RPMI7951 (cell line): ENCODE data around the gene TSHZ2. TPM values are rescaled to one million over a fixed set of nuclear protein-coding genes. Genes with fewer than 3 reads are reported as not detected.
"Not testable (repeated sequence)": the region's sequence is repeated elsewhere in the genome, so short reads cannot be mapped to it uniquely, and the experiment has no call there.

Source experiments
- DNase-seq: peaks from one replicate; pipeline ENCODE4 v3.0.0-alpha.2; 2012; ENCODE audit warnings: low read depth
- total RNA-seq: library from RNA; depleted of rRNA; stranded (reverse); fragments of >200 nt; shearing (Covaris generic); gene quantifications from 2 replicates; pipeline ENCODE4 v1.2.3, GENCODE V29; 2014

Gene TSHZ2
- total RNA-seq, 1 experiment from 2014 or later, result 0.12 TPM

DNA sequence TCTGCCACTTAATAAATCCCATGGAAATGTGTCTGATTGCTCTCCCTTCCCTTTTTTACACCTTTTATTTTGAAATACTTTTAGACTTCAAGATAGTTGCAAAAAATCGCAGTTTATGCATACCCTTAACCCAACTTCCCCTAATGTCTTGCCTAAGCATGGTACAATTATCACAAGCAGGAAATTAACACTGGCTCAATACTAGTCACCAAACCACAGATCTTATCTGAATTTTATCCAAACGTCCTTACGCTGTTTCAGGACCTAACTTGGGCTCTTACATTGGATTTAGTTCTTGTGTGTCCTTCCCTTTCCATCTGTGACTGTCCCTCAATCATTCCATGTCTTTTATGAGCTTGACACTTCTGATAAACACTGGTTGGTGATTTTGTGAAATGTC, 475.2 kb downstream of the TSHZ2 start:
- no peak for DNase-seq

DNA sequence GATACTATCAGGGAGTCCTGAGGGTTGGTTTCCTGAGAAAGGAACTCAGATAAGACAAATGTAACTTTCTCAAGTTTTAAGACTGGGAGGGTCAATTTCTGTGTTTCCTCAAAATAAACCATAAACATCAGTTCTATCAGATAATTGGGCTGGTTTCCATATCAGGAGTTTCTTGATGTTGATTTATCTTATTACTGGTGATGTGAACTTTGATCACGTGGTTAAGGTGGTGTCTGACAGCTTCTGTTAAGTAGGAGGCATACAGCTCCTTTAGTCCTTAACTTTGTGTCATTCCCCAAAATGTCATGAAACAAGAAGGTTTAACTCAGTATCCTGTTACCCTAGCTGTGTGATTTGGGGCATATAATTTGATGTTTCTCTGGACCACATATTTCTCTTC, 476.3 kb downstream of the TSHZ2 start:
- DNase-seq, result no peak

DNA sequence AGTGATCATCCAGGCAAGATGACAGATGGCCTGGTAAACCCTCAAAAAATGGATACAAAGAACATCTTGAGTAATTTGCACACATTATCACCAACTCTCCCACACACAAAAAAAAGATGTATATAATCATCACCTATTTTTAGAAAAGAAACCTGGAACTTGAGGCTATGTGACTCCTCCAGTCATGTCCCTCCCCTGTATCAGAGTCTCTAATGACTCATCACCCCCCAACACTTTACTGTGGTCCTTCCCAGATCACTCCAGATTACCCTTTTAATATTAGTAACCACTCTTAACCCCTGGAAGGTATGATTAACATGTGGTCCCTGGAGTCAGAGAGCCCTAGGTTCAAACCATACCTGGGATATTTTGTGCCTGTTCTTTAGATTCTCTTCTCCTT, 476.7 kb downstream of the TSHZ2 start:
- no peak for DNase-seq

DNA sequence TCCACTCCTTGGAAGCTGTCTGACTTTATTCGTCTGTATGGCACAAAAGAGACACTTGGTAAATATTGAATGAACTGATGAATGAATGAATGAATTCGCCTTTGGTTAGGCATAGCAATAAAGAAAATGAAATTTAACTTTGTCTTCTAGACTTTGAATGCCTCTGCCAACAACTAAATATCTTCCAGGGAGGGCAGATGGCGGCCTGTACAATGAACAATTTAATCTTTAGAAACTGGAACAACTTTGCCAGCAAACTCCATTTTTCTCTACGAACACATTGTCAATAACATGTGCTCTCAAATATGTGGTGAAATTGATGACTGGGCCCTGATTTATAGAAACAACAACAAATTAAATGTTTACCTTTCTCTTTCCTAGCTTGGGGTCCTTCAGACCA, 480.9 kb downstream of the TSHZ2 start:
- no peak for DNase-seq

DNA sequence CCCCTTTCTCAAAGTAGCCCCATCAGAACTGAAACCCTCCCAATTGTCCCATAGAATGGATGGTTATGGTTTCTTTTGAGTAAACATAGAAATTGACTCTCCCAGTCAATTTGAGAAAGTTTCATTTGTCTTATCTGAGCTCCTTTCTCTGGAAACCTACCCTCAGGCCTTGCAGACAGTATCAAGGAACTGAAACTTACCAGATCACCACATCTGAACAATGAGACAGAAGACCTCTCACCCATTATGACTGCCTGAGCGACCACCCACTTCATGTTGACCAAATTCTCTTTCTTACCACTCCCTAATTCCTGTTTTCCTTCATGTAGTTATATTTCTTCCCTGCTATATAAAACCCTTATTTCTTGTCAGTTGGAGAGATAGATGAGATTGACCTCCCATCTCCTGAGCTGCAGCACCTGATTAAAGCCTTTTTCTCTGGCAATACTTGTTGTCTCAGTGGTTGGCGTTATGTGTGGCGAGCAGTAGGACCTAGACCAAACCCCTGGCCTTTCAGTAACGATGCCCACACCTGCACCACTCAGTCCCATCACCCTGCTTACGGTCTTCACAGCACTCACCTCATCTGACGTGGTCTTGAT, 482.6 kb downstream of the TSHZ2 start:
- no peak for DNase-seq

DNA sequence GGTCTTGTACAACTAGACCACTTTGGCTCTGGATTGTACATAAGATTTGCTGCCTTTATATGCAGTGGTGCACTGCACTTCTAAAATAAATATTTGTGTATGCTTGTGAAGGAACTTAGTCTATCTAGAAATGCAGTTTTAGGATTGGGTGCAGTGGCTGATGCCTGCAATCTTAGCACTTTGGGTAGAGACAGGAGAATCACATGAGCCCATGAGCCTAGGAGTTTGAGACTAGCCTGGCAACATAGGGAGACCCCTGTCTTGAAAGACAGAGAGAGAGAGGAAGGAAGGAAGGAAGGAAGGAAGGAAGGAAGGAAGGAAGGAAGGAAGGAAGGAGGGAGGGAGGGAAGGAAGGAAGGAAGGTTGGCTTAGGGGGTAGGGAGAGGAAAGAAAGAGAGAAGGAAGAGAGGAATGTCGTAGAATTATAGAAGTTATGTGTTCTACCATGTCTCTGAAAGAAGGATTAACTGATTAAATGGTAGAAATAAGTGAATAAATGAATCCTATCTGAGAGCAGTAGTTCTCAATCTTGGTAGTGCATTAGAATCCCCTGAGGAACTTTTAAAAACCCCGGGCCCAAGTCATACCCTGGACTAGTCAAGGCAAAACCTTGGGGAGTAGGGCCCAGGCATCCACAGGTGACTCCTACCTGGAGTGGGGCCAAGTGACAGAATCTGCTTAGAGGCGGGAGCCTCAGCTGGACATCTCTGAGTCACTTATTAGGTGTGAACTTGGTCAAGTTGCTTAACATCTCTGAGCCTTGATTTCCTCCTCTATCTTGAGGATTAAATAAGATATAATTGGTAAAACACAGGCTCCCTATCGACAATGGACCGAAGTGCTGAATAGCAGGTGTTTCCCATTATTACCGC, 491.2 kb downstream of the TSHZ2 start:
- no peak for DNase-seq

DNA sequence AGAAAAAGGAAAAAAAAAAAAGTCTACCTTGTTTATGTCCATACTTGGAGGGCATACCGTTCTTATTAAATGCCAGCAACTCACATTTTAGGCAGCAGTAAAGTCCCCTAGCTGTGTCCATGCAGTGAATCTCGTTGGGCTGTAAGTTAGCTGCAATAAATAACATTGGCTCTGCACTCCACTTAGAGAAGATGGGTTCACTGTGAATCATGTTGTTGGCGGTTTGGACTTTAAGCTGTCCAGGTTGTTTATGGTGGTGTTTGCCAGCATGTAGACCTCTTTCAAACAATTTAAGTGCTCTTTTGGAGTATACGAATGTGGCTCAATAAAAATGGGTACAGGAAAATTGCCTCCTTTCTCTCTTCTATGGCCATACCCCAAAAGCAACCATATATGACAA, 494.1 kb downstream of the TSHZ2 start:
- DNase-seq, result no peak

DNA sequence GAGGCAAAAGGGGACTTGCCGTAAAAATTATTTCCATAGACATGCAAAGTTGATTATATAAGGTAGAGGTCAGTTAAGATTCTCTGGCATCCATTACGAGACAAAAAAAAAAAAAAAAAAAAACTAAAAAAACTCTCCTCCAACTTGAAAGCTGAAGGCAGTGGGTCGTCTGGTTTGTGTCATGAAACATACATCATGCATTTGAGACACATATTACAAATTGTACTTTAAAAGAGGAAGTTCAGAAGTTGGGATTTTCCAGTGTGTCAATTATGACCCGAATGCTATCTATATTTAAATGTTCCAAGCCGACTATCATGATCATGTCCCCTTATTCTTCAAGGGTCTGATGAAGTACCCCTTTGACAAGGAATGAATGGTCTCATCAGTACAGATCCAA, 496.4 kb downstream of the TSHZ2 start:
- DNase-seq, result no peak

DNA sequence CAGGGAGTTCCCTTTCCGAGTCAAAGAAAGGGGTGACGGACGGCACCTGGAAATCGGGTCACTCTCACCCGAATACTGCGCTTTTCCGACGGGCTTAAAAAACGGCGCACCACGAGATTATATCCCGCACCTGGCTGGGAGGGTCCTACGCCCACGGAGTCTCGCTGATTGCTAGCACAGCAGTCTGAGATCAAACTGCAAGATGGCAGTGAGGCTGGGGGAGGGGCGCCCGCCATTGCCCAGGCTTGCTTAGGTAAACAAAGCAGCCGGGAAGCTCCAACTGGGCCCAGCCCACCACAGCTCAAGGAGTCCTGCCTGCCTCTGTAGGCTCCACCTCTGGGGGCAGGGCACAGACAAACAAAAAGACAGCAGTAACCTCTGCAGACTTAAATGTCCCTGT, 500.7 kb downstream of the TSHZ2 start:
- not testable (repeated sequence) for DNase-seq

DNA sequence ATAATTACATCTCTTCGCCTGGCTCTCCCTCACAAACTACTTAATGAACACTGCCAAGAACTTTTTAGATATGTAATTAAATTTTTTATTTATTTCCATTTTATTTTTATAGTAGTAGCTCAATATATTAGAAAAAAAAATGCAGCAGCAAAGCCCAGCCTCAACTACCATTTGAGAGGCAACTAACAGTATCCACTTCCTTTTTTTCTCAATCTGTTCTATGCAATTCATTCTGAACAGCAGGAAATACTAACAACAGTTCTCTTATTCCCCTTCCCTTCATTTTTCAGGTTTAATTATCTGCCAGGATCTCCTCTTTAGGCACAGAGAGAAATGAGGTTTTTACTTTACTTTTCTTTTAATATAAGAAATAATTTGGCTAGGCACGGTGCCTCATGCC, 508.8 kb downstream of the TSHZ2 start:
- no peak for DNase-seq

DNA sequence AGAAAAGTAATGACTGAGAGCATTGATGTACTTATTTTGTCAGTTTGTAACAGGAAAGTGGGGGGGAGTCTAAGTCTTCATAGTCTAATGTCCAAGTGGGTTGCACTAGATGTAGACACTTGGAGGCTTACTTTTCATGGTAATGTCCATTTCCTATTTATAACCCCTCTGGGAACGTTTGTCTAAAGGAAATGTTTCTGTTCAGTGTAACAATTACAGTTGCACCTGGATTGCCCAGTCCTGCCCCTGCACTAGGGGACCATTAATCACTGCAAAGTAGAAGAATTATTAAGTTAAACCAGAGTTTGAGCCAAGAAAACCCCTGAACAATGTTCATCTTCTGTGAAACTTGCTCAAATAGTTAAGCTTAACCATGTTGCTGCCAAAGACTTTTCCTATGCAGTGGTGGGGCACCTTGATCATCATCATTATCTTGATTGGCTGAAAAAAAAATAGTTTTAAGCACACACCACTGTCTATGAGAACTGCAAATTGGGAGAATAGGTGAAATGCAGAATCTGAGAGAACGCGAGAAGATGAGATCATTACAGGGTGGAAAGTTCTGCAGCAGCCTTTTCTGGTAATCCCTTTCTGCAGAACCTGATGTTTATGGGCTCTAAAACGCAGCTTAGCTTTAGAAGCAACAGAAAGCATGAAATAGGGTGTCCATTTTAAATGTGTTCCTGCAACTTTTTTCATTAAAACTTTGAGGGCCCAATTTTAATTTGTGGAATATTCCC, 515.5 kb downstream of the TSHZ2 start:
- no peak for DNase-seq

DNA sequence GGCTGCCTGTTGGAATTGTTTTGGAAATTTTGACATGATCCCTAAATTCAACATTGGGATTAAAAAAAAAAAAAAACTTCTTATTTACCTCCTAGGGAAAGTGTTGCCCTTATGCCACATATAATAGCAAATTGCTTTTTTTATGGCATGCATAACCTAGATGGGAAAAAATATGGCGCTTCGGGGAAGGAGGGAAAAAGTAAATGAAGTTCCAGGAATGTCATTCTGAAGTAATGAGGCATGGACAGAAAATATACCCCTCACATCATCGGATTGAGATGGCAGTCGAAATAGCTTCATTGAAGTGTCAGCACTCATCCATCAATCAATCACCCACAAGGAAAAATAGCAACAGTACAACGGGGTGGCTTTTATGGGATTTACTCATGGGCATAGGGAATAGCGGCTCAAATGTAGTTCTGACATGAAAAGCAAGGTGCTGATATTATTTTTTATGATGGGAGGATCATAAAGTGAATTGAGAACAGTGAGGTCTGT, 516.7 kb downstream of the TSHZ2 start:
- DNase-seq, result no peak

DNA sequence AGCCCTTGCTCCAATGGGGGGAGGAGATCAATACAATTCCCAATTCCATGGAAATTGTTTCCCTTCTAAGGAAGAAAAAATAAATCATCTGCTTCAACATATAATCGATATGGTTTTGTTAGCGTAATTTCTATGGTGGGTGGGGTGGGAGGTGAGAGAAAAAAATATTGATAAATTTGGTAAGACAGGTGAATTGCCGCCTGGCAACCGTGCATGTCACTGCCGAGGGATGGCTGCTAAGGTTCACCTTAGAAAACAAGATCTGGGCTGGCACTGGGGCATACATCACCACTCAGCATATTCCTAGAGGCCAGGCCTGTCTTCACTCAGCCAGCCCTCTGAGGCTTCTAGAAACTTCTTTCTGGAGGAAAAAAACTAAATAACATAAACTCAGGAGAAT, 517.4 kb downstream of the TSHZ2 start:
- DNase-seq, result no peak

DNA sequence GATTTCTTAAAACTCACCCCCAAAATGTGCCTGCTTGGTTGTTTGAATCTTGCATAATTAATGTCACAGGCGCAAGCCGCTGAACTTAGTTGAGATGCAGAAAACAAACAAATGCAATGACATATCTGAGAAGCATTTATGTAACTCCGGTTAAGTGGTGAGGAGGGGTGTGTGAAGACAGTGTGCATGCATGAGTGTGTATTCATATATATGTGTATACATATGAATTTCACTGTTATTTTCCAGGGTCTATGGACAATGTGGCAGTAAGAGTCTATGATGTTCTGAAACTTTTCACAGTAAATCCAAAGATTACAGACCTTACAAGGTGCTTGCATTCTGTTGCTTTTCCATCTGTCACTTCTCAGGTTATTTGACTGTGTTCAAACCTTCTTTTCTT, 518.5 kb downstream of the TSHZ2 start:
- no peak for DNase-seq

DNA sequence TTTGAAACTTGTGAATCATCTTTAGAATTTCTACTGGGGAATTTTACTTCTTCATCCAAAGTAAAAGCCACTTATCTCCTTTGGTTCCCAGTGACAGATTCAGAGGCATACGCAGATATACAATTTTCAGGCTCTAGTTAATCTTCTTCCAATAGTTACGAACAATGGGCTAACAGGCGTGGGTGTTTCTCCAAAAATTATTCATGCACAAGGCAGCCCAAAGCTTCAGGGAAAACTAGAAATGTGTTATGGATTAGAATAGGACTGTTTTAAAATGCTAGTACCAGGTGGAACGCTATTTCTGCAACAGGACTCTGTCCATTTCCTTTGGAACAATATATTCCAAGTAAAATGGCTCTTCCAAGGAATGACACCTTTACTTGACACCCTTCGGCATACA, 519.3 kb downstream of the TSHZ2 start:
- no peak for DNase-seq

DNA sequence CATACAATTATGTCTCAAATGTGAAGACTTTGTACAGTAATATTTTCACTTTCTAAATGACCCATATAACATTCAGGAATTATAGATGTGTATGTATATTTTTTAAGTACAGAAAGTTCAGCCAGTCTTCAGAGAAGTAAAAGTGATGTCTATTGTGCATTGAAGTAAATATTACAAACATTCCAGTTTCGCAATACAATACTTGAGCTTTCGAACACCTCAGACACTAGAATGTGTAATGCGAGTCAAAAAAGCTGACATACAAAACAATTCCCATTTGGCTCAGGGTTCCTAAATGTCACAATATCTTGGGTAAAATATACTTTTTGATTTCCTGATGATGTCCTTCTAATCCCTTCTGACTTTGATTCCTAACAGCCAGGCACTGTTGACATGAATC, 520.1 kb downstream of the TSHZ2 start:
- no peak for DNase-seq

DNA sequence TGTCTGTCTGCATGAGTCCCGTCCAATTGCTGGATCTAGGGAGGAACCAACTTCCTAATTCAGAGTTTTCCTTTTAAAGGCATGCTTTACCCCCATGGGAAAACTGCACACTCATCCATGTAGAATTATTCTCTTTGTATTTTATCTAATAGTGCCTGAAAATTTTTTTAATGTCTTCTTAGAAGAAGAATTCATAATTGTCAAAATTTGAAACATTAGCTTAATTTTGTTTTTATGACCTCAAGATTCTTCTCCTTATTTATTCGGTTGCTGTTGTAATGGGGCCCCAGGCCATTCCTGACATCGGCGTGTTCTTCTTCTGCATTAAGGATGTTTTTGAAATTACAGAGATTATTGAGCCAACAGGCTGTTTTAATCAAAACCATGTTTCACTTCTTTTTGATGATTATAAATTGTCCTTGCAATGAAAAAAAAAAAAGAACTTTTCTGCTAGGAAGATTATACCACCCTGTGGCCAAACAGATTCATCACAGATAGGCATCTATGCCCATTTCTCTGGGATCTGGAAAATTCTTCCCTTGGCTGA, 521.2 kb downstream of the TSHZ2 start:
- no peak for DNase-seq

DNA sequence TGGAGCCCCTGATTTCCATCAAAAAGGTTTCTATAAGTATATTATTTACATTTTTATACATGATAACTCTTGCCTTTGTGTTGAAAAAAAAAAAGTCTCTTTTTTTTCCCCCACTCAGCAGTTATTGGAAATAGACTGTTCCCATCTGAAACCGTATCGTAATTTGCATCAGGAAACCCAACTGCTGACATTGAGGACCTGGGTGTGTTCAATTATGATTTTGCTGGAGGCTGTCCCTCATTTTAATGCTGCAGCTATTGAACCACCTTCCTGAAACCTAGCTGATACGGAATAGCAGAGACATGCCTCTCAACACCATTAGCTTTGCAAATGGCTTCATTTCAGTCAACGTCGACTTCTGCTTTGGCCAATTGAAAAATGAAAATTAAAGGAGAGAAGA, 522.6 kb downstream of the TSHZ2 start:
- no peak for DNase-seq

DNA sequence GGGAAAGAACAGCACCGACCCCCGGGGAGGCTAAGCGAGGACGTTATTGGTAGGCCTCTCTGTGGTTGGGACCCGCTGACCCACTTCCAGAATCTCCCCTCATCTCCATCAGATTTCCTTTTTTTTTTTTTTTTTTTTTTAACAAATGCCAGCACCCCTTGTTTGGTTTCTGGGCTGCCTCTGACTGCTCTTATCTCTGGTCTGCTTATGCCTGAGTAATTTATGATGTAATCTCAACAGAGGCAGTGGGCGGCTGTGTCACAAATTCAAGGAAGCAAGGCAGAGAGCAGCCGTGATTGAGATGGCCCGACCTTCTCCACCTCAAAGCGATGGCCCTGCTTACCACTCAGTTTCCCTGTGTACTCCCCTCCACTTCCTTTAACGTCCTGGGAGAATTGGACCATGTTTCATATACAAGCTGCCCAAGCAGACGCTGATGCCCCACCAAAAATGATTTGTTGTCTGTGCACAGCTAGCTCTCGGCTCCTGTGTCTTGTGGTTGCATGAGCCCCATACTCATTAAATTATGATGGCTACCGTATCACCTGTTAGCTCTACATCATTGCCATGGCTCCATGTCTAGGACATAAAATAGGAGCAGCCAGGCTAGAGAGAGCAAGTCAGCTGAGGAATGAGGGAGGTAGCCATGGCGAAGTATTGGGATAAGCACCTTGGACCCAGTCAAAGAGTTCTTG, 523.4 kb downstream of the TSHZ2 start:
- no peak for DNase-seq

DNA sequence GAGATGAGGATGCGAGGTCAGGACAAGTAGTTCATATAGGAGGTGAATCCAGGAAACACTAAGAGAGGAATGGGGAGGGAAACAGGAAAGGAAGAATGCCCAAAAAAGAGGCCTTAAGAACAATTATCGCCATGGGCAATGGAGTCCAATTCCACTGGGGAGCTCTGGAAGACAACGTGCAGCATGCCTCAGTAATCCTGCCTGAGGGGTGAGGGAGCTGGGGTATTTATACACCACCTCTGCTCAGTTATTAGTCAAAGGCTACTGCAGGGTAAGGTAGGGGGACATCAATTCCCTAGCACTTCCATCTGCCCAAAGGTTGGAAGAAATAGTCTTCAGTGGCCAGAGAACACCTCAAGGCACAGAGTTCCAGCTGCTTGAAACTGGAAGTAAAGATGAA, 525.1 kb downstream of the TSHZ2 start:
- DNase-seq, result no peak

DNA sequence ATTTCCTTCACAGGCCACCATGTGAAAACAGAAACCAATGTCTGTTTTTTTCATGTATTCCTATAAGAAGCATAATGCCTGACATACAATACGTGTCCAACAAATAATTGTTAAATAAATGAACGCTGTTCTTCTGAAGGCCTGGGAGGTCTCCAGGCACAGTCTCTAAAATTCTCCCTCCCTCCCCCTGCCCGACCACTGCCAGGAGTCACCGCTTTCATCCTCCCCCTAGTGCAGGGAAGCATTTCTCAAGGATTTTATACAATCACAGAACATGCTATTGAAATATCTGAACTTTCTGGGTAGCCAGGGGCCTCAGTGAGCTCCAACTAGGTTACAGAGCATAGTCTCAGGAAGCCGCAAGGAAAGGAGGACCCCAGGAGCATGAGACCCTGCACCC, 526.2 kb downstream of the TSHZ2 start:
- no peak for DNase-seq

DNA sequence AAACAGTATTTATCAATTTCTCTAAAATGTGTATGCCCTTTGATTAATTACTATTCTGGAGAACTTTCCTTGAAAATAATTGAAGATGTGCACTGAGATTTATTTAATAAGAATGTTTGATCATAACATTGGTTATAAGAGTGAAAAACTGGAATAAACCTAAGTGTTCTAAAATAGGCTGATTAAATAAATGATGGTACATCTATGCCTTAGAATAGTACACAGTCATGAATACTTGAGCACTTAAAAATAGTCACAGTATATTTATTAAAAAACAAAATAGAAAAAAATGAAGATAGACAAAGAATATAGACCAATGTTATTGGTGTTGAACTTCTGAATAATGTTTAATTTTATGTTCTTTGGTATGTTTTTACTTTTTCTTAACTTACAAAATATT, 528.5 kb downstream of the TSHZ2 start:
- no peak for DNase-seq
